Myocyte (in vitro differentiated cells): ENCODE results near the gene HAPSTR1. TPM values are rescaled to one million over a fixed set of nuclear protein-coding genes. Genes with fewer than 3 reads are reported as not detected.
A peak's percentile ranks its signal among the peaks of the same experiment; 100 is the strongest.
"Not testable (repeated sequence)": the region's sequence is repeated elsewhere in the genome, so short reads cannot be mapped to it uniquely, and the experiment has no call there.

ENCODE experiments used
- DNase-seq: peaks from one replicate; pipeline ENCODE4 v3.0.0-alpha.2; 2012; ENCODE audit warnings: low read depth
- polyA plus RNA-seq: library from polyadenylated mRNA; unstranded; fragments of >200 nt; gene quantifications from one replicate; pipeline ENCODE4 v1.2.1, GENCODE V29; 2012; ENCODE audit warnings: missing spikeins
- total RNA-seq: library from RNA; depleted of rRNA; stranded (reverse); fragments of >200 nt; gene quantifications from 2 replicates; pipeline ENCODE4 v1.2.3, GENCODE V29; 2014

The HAPSTR1 gene, protein sequence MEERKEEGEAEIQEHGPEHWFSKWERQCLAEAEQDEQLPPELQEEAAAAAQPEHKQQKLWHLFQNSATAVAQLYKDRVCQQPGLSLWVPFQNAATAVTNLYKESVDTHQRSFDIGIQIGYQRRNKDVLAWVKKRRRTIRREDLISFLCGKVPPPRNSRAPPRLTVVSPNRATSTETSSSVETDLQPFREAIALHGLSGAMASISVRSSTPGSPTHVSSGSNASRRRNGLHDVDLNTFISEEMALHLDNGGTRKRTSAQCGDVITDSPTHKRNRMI
- total RNA-seq: 69.4 and 71.6 TPM in 2 replicates
- polyA plus RNA-seq: 27.7 TPM

DNA sequence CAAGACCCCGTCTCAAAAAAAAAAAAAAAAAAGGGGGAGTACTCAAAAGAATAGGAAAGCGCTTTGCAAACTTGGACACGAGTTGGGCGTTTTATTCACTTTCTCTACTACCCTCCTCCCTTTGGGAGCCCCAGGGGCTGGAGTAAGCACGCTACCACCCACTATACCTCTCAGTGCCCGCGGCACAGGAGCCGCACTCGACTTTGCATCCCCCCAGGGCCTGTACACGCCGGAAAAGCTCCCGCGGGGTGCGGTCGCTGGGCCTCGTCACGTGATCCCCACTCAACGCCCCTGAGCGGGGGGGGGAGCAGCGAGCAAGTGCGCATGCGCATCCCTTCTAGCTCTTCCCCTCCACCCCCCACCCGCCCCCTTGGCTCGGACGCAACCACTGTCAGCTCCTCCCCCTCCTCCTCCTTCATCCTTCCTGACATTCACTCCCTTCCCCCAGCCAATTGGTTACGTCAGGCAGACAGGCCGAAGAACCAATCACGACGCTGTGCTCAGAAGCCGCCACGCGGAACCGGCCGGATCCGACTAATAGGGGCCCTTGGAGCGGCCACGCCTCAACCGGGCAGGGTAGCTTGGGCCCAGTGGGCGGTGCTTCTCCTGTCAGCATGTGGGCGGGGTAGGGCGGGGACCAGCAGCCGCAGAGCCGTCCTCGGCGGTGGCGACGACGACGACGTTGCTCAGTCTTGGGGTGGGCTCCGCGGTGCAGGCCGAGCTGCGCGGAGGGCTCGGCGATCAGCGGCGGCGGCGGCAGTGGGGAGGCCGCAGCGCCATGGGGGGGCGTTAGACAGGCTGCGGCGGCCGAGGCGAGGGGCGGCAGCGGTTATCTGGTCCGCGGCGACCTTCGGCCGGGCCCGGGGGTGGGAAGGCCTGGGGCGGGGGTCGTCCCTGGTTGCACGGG is at the start of gene HAPSTR1:
HAPSTR1 (plus strand) TSS at position 685 of the 907 bp plus-strand sequence. CDS start 401 bp downstream, outside the sequence.
- DNase-seq: peak; percentile 100

DNA sequence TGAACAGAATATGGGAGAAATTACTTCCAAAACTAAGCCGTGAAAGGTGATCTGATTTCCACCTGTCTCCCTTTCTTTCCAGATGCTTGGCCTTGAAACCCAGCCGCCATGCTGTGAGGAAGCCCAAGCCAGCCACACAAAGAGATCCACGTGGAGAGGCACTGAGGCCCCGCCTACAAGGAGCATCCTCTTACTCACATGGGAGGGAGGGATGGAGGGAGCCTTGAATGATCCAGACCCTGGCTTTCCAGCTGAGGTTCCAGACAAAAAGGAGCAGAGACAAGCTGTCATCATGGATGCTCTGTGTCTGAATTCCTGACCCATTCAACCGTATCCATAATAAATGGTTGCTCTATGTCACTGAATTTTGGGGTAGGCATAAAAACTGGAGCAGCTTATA is 48.9 kb upstream of the HAPSTR1 start:
- peak; percentile 18 for DNase-seq

DNA sequence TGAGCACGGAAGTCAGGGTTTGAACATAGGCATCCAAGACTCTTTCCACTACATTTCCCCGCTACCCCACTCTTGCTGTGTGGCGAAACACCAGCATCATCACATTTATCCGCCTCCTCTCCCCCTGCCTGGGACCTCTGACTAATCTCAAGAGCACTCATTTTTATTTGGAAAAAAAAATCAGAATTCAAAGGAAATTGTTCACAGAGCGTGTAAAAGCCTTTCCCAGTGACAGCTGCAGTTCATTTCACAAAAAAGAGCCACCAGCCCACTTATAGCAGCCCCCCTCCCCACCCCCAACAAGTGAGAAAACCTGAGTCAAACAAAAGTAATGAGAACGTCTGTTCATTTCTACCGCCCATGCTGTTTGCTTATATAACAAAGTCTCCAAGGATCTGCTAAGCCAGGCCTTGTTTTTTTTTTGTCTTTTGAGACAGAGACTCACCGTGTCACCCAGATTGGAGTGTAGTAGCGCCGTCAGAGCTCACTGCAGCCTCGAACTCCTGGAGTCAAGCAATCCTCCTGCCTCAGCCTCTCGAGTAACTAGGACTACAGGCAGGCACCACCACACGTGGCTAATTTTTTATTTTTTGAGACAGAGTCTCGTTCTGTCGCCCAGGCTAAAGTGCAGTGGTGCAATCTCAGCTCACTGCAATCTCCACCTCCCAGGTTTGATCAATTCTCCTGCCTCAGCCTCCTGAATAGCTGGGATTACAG is 48.3 kb upstream of the HAPSTR1 start:
- peak; percentile 62 for DNase-seq

DNA sequence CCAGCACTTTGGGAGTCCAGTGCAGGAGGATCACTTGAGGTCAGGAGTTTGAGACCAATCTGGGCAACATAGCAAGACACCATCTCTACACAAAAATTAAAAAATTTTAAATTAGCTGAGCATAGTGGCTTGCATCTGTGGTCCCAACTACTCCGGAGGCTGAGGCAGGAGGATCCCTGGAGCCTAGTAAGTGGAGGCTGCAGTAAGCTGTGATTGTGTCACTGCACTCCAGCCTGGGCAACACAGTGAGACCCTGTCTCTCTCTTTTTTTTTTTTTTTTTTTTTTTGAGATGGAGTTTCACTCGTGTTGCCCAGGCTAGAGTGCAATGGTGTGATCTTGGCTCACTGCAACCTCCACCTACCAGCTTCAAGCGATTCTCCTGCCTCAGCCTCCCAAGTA is 45.9 kb upstream of the HAPSTR1 start:
- not testable (repeated sequence) for DNase-seq

DNA sequence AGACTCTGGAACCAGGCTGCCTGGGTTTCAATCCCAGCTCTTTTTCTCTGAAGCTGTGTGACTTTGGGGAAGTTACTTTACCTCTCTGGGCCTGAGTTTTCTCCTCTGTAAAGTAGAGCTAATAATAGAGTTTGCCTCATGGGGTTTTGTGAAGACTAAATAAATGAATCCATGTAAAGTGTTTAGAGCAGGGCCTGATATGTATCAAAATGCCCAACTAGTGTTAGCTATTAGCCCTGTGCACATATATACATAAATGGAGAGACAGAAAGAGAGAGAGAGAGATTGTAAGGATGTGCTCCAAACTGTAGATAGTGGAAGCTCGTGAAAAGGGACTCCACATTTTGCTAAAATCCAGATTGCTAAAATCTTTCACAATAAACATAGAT is 44.8 kb upstream of the HAPSTR1 start:
- no peak for DNase-seq

DNA sequence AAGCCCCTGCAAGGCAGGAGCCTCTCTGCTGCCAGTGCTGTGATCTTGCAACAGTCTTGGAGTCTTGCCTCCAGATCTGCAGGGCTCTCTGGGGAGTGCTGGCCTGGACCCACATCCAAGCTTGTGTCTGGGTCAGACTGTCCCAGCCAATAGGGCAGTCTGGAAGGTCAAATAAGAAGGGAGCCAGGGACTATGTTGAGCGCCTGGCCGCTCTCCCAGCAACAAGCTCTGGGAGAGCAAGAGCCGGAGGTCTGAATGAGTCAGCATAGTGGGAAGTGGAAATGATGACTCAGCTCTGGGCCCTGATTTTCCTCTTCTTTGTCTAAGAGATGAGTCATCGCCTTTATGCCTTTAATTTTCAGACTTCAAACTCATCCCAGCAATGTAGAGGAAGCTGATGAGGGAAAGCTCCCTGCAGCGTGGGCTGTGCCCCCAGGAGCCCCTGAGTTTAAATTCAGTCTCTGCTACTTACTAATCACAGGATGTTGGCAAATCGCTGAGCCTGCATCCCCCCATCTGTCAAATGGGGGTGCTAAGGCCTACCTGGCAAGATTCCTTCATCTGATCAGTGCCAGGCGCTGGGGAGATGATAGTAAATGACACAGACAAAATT is 43.6 kb upstream of the HAPSTR1 start:
- DNase-seq: peak; percentile 98

DNA sequence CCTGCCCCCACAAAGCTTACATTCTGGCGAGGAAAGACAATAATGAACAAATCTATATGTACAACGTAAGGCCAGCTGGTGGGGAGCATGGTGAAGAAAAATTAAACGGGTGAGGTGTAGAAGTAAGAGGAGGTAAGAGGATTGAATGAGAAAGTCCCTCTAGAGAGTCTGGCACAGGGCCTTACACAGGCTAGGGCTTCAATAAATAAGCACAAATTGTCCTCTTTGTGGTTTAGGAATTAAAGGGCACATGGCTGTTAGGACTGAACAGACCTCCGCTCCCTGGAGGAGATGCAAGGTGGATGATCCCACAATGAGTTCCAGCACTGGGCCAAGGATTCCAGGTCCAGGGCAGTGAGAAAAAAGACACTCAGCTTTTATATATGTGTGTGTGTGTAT is 43.1 kb upstream of the HAPSTR1 start:
- DNase-seq: peak; percentile 20

- no peak for DNase-seq
Measured at GRCh38 chr16:9049241-9049640, 42.2 kb upstream of the HAPSTR1 start.

GRCh38 chr16:9050102-9050830 is 41.2 kb upstream of the HAPSTR1 start:
- no peak for DNase-seq

- peak; percentile 61 for DNase-seq
Measured at GRCh38 chr16:9053006-9053601, 38.3 kb upstream of the HAPSTR1 start.

DNA sequence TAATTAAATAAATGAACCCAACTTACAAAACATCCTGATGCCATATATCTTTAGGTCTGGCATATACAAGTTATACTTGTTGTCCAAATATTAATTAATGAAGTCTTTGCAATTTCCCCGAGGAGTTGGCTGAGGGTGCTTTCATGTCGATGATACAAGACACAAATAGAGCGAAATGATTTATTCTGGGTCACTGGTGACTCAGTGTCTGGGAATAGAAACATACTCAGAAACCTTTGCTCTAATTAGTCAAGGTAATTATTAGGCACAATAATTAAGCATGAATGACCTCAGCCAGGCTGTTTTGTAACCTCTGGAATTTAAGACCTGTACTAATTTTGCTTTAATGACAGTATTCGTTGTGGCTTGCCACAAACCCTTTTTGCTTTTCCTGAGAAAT is 37.0 kb upstream of the HAPSTR1 start:
- peak; percentile 57 for DNase-seq

DNA sequence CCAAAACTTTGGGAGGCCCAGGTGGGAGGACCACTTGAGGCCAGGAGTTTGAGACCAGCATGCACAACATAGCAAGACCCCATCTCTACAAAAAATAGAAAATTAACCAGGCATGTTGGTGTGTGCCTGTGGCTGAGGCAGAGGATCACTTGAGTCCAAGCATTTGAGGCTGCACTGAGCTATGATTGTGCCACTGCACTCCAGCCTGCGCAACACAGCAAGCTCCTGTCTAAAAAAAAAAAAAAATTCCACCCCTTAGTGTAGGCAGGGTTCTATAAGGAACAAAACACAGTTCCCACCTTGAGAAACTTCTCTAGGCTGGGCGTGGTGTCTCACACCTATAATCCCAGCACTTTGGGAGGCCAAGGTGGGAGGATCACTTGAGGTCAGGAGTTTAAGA is 36.3 kb upstream of the HAPSTR1 start:
- no peak for DNase-seq

- no peak for DNase-seq
Measured at GRCh38 chr16:9055661-9056060, 35.8 kb upstream of the HAPSTR1 start.

GRCh38 chr16:9056061-9056460 is 35.4 kb upstream of the HAPSTR1 start:
- DNase-seq: no peak

GRCh38 chr16:9058211-9058610 is 33.2 kb upstream of the HAPSTR1 start:
- no peak for DNase-seq

GRCh38 chr16:9060225-9060624 is 31.2 kb upstream of the HAPSTR1 start:
- no peak for DNase-seq

DNA sequence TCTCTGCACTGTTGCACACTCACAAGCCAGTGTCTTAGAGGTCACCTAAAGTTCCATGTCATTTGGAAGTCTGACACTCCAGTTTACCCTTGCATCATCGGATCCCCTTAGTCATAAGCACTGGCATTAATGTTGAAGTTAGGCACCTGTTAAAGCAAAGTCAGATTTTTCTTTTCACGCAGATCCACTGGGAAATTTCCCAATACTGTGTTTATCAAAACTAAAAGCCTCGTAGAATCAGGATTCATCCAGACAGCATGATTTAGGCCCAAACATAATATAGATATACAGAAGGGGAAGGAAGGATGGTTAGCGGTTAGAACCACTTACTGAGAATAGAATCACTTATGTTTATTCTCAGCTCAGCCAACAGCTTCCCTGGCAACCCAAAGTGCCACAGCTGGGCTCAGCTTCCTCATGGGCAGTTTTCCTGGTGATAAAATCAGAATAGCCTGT is 30.1 kb upstream of the HAPSTR1 start:
- peak; percentile 70 for DNase-seq

- DNase-seq: no peak
Measured at GRCh38 chr16:9062301-9062700, 29.1 kb upstream of the HAPSTR1 start.

DNA sequence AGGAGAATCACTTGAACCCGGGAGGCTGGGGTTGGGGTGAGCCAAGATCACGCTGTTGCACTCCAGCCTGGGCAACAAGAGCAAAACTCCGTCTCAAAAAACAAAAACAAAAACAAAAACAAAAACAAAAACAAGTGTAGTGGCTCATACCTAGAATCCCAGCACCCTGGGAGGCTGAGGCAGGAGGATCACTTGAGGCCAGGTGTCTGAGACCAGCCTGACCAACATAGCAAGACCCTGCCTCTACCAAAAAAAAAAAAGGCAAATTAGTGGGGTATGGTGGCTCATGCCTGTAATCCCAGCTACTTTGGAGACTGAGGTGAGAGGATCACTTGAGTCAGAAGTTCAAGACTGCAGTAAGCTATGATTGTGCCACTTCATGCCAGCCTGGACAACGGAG is 26.4 kb upstream of the HAPSTR1 start:
- no peak for DNase-seq

- no peak for DNase-seq
Measured at GRCh38 chr16:9068886-9069285, 22.6 kb upstream of the HAPSTR1 start.
